ENCODE measurements around the gene OMP. TPM values are rescaled to one million over a fixed set of nuclear protein-coding genes. Genes with fewer than 3 reads are reported as not detected.

The OMP gene
- total RNA-seq, 2 donors from 2014 or later: not detected

- H3K27ac ChIP-seq: no peak overlapping the region
- ATAC-seq (no peak), DNase-seq (no peak)
- H3K4me1 ChIP-seq: no peaks in the 10 kb centered on the region
- TF ChIP-seq CTCF (IDR thresholded peaks at IDR 0.05) (no peak), POLR2A (IDR thresholded peaks at IDR 0.05) (no peak)
- no peaks in the 10 kb centered on the region for H3K36me3 ChIP-seq (replicated peaks in 1 of 2; ENCODE audit: insufficient read depth in 1 of 2, low read depth in 2 of 2)
- no peaks in the 10 kb centered on the region for H3K9me3 ChIP-seq
- intact Hi-C loops (cut with DNase I): no loop called here
- WGBS, 2 donors: 85 to 89% methylated on average over 9 to 10 of the region's 10 CpGs
- H3K27me3 ChIP-seq: no peaks in the 10 kb centered on the region
- no peak overlapping the region for H3K4me3 ChIP-seq
Measured at GRCh38 chr11:77146261-77147035, 43.8 kb downstream of the OMP start.

GRCh38 chr11:77147036-77147315 lies 44.3 kb downstream of the OMP start:
- WGBS, 2 donors: 63 to 96% methylated on average over 1 of the region's 1 CpG
- intact Hi-C loops (cut with DNase I): no loop called here
- Histone ChIP-seq H3K27me3 (no peaks in the 10 kb centered on the region), H3K9me3 (no peaks in the 10 kb centered on the region), H3K4me3 (no peak overlapping the region), H3K27ac (no peak overlapping the region), H3K4me1 (no peaks in the 10 kb centered on the region), H3K36me3 (replicated peaks in 1 of 2; ENCODE audit: insufficient read depth in 1 of 2, low read depth in 2 of 2) (no peaks in the 10 kb centered on the region)
- no peak for DNase-seq
- no peak for TF ChIP-seq CTCF (IDR thresholded peaks at IDR 0.05)
- no peak for TF ChIP-seq POLR2A (IDR thresholded peaks at IDR 0.05)
- no peak for ATAC-seq

DNA sequence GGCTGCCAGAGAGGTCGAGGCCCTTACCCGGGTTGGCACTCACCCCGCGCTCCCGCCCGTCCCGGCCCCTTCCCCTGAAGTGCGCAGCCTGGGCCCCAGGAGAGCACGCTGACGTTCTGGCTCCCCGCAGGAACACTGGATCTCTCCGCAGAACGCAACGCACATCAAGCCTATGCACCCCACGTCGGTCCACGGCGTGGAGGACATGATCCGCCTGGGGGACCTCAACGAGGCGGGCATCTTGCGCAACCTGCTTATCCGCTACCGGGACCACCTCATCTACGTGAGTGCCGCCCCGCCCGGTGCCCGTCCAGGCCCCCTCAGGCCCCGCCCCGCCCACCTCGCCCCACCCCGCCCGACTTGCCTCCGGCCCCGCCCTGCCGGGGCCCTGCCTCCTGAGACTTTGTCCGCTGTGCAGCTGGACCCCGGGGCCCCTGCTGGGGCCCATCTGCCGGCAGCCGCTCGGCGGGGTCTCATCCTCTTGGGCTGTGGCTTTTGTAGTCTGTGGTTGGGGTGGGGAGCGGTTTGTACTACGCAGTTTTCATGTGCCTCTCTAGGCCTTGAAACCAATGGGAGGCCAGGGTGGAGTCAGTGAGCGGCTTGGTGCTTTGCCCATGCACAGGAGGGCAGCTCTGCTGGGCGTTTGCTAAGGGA lies 45.2 kb downstream of the OMP start:
- ATAC-seq (peak; percentile 34), DNase-seq (peak in 3 of 4 donors; percentile 19 to 51 (median 38))
- Histone ChIP-seq H3K27me3 (no peaks in the 10 kb centered on the region), H3K9me3 (no peaks in the 10 kb centered on the region), H3K4me3 (no peak overlapping the region), H3K4me1 (no peaks in the 10 kb centered on the region), H3K36me3 (replicated peaks in 1 of 2; ENCODE audit: insufficient read depth in 1 of 2, low read depth in 2 of 2) (no peaks in the 10 kb centered on the region), H3K27ac (no peak overlapping the region)
- WGBS, 2 donors: 21 to 71% methylated on average over 3 to 39 of the region's 47 CpGs
- TF ChIP-seq CTCF (IDR thresholded peaks at IDR 0.05) (no peak), POLR2A (IDR thresholded peaks at IDR 0.05) (no peak)
- intact Hi-C loops (cut with DNase I): no loop called here

- 86% methylated on average over 3 to 7 of the region's 8 CpGs for WGBS, 2 donors
- H3K4me1 ChIP-seq: no peaks in the 10 kb centered on the region
- H3K27me3 ChIP-seq: no peaks in the 10 kb centered on the region
- H3K9me3 ChIP-seq: no peaks in the 10 kb centered on the region
- H3K4me3 ChIP-seq: no peak overlapping the region
- no peaks in the 10 kb centered on the region for H3K36me3 ChIP-seq (replicated peaks in 1 of 2; ENCODE audit: insufficient read depth in 1 of 2, low read depth in 2 of 2)
- intact Hi-C loops (cut with DNase I): no loop called here
- ATAC-seq: no peak
- H3K27ac ChIP-seq: no peak overlapping the region
- TF ChIP-seq POLR2A (IDR thresholded peaks at IDR 0.05) (no peak), CTCF (IDR thresholded peaks at IDR 0.05) (no peak)
- DNase-seq: no peak
Measured at GRCh38 chr11:77148963-77149715, 46.5 kb downstream of the OMP start.

All from body of pancreas (tissue), 4 donors.